ENCODE measurements around the gene CBFA2T3.

CBFA2T3 gene

DNA sequence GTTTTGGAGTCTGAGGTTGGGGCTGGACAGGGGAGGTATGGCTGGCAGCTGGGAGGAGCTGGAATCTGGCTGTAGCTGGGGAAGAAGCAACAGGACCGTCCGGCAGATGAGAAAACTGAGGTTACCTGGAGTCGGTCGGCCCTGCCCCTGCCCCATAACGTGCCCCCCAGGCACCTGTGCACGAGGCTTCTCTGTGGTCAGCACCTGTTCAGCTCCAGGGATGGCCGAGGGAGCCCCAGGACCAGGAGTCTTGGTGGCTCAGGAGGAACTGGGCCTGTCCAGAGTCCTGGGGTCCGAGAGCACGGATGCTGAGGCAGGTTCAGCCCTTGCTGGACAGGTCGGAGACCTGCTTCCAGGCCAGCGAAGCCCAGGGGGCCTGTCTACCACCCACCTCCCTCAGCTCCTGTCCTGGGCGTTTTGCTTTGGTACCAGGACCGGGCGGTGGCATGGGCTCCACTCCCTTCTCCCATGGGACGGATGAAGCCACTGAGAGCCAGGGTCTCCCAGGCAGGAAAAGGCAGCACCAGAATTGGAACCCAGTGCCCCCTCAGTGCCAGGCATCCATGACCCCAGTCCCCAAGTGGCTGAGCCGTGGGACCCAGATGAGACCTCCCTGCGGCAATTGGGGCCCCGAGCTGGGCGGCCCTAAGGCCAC is 17.1 kb upstream of the CBFA2T3 start:
- DNase-seq (ENCODE audit: extremely low read depth, low read depth) = no peak
- H3K4me3 ChIP-seq (replicated peaks; ENCODE audit: low read depth, low read length) = no peak overlapping the region
- TF ChIP-seq, protein P1, sequence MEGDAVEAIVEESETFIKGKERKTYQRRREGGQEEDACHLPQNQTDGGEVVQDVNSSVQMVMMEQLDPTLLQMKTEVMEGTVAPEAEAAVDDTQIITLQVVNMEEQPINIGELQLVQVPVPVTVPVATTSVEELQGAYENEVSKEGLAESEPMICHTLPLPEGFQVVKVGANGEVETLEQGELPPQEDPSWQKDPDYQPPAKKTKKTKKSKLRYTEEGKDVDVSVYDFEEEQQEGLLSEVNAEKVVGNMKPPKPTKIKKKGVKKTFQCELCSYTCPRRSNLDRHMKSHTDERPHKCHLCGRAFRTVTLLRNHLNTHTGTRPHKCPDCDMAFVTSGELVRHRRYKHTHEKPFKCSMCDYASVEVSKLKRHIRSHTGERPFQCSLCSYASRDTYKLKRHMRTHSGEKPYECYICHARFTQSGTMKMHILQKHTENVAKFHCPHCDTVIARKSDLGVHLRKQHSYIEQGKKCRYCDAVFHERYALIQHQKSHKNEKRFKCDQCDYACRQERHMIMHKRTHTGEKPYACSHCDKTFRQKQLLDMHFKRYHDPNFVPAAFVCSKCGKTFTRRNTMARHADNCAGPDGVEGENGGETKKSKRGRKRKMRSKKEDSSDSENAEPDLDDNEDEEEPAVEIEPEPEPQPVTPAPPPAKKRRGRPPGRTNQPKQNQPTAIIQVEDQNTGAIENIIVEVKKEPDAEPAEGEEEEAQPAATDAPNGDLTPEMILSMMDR (IDR thresholded peaks at IDR 0.05; ENCODE audit: low read depth, low read length, missing control alignments) = no peak

DNA sequence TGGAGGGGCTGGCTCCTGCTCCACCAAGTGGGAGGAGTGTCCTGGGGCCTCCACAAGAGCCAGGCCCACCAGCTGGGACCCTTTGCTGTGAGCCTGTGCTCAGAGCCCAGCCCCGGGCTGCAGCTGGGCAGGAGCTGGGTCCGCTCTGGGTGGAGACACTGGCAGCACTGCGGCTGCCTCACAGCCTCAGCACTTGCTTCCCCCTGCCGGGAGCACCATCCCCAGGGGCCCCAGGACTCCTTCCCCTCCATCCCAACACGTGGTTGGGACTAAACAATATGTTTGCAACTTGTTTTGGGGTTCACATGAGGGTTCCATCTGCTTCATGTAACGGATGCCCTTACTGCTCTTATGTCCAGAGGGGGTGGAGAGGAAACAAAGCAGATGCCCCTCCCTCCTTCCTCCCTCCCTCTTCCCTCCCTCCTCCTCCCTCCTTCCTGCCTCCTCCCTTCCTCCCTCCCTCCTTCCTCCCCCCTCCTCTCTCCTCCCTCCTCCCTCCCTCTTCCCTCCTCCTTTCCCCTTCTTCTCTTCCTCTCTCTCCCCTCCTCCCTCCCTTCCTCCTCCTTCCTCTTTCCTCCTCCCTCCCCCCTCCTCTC is 16.3 kb upstream of the CBFA2T3 start:
- no peak for DNase-seq (ENCODE audit: extremely low read depth, low read depth)
- TF ChIP-seq, protein P1 (IDR thresholded peaks at IDR 0.05; ENCODE audit: low read depth, low read length, missing control alignments) = no peak
- H3K4me3 ChIP-seq (replicated peaks; ENCODE audit: low read depth, low read length) = no peak overlapping the region

DNA sequence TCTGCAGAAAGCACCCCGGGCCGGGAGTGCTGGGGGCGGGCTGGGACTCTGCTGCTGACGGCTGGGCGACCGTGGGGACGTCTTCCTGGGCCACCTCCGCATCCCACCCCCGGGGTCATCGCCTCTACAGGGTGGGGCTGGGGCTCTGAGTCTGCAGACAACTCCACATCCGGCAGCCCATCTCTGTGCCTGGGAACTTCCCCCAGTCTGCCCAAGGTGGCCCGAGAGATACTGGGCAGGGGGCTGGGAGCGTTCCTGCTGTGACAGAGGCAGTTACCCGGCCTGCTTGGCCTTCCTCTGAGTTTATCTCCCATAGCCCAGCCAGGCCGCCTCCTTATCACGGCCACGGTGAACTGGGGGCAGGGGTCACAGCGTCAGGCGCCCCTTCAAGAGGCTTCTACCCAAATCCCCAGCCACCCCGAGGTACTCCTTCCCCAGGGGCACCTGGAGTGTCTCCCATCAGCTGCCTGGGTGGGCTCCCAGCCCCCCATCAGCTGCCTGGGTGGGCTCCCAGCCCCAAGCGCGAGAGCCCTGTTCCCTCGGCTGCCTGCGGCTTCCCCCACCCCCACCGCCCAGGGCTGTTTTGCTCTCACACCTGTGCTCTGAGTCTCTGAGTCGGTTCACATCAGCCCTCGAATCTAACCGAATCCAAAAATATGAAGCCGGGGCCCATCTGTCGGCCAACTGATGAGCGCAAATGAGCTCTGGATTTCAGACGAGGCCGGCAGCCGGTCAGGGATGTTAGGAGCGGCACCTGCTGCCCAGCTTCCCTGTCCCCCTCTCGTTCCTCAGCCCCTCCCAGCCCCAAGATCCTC is 15.6 kb upstream of the CBFA2T3 start:
- TF ChIP-seq, protein P1 (IDR thresholded peaks at IDR 0.05; ENCODE audit: low read depth, low read length, missing control alignments) = no peak
- DNase-seq (ENCODE audit: extremely low read depth, low read depth) = no peak
- H3K4me3 ChIP-seq (replicated peaks; ENCODE audit: low read depth, low read length) = no peak overlapping the region

DNA sequence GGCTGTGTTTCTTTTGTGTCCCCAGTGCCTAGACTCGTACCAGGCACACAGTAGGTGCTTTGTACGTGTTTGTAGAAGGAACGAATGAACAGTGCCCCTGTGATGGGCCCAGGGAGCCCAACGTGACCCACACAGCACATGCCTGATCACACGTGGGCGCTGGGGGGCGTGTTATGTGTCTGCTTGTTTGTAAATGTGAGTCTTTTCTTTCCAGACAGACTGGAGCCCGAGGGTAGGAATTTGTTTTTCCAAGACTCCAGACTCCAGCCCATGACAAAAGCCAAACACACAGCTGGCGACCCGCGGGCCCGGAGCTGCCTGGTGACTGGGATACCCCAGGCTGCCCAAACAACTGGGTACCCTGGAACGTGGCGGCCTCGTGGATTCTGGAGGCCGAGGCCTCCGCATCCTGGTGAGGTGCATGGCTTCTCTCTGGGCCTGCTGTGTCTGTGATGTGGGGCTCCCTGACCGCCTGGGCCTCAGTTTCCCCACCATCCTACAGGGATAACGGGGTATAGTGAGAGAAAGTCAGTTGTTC is 14.9 kb upstream of the CBFA2T3 start:
- TF ChIP-seq, protein P1 (IDR thresholded peaks at IDR 0.05; ENCODE audit: low read depth, low read length, missing control alignments) = no peak
- DNase-seq (ENCODE audit: extremely low read depth, low read depth) = no peak
- no peak overlapping the region for H3K4me3 ChIP-seq (replicated peaks; ENCODE audit: low read depth, low read length)

DNA sequence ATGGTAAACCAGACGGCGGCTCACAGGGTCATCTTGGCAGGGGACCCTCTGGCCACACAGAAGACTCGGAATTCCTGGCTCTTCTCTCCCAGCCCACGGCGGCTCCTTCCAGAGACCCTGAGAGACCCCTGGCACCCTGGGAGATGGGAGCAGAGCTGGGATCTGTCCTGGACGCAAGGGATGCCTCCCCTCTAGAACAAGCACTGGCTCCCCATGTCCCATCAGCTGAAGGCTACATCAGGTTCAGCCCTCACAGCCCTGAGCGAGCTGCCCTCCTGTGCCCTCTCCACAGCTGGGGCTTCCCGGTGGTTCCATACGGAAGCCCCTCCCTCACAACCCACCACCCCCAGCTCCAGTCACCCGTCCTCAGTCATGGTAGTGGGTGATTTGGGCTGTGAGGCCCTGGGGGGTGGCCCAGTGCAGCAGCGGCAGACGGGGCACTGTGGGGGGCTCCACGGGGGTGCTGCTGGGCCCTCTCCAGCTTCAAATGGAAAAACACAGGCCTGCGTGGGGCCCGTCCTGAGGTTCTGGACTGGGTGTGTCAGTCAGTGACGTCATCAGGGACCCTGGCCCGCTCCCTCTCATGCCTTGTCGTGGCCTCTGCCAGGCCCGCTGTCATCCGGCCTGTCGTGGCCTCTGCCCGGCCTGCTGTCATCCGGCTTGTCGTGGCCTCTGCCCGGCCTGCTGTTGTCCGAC is 13.0 kb upstream of the CBFA2T3 start:
- TF ChIP-seq, protein P1 (IDR thresholded peaks at IDR 0.05; ENCODE audit: low read depth, low read length, missing control alignments) = no peak
- no peak for DNase-seq (ENCODE audit: extremely low read depth, low read depth)
- H3K4me3 ChIP-seq (replicated peaks; ENCODE audit: low read depth, low read length) = no peak overlapping the region

DNA sequence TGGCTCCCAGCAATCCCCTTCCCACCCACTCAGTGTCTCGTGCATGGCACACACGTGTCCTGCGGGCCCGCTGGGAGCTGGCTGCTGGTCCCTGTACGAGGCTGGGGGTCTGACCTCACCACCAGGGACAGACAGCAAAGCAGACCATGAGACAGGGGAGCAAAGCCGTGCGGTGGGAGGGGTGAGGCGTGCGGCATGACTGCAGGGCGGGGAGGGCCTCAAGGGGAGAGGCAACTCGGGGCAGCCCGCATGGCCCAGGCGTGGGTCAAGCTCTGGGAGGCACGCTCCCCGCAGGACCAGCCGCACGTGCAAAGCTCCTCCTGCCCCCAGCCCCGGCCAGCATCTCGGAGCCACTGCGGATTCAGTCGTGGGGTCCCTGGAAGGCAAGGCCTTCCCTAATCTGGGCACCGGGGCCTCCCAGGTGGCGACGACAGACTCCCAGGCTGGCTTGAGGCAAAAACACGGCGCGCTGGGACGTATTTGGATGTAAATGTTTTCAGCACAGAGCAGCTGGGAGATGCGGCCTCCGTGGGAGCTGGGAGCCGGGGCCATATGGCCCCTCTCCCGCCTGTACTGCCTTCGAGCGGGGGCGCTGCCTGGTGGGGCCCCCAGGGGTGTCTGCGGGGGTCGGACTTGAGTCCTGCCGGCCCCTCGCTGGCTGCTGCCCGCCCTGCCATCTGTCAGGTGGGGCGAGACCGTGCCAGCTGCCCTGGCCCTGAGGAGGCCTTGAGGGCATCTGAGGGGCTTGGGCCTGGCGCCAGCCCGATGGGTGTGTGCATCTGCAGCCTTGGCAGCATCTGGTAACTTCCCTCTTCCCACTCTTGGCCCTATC is 12.2 kb upstream of the CBFA2T3 start:
- TF ChIP-seq, protein P1 (IDR thresholded peaks at IDR 0.05; ENCODE audit: low read depth, low read length, missing control alignments) = no peak

More for the DNA sequence above, 12.2 kb upstream of the CBFA2T3 start:
- no peak overlapping the region for H3K4me3 ChIP-seq (replicated peaks; ENCODE audit: low read depth, low read length)
- DNase-seq (ENCODE audit: extremely low read depth, low read depth) = no peak

Measured in HFF-Myc (cell line).